ENCODE data around the gene PDCL3.

PDCL3 gene

GRCh38 chr2:100616841-100617390 lies 54.1 kb downstream of the PDCL3 start:
- CTCF ChIA-PET, result interaction anchor here (0.6 kb wide), 1 partner anchor 369 kb away, joined by 3 read pairs; no protein-coding TSS in a partner anchor

GRCh38 chr2:100619951-100620350 lies 57.2 kb downstream of the PDCL3 start:
- no peak for DNase-seq (ENCODE audit: extremely low spot score)
- POLR2A ChIA-PET, result no interaction called here
- TF ChIP-seq CTCF (IDR thresholded peaks at IDR 0.05; ENCODE audit: control extremely low read depth, extremely low read depth, low read depth, missing control alignments), result no peak
- CTCF ChIA-PET, result interaction anchor here (0.7 to 2.1 kb wide), 2 partner anchors 13 to 346 kb away, joined by 3 to 9 read pairs; no protein-coding TSS in a partner anchor

More at GRCh38 chr2:100616841-100617390, 54.1 kb downstream of the PDCL3 start:
- no peak for DNase-seq (ENCODE audit: extremely low spot score)
- no peak for TF ChIP-seq CTCF (IDR thresholded peaks at IDR 0.05; ENCODE audit: control extremely low read depth, extremely low read depth, low read depth, missing control alignments)
- POLR2A ChIA-PET, result no interaction called here

- ChIA-PET CTCF (no interaction called here), POLR2A (no interaction called here)
- no peak for DNase-seq (ENCODE audit: extremely low spot score)
- TF ChIP-seq CTCF (IDR thresholded peaks at IDR 0.05; ENCODE audit: control extremely low read depth, extremely low read depth, low read depth, missing control alignments), result no peak
Measured at GRCh38 chr2:100620481-100620880, 57.7 kb downstream of the PDCL3 start.

GRCh38 chr2:100621371-100621951 lies 58.7 kb downstream of the PDCL3 start:
- POLR2A ChIA-PET, result no interaction called here
- TF ChIP-seq CTCF (IDR thresholded peaks at IDR 0.05; ENCODE audit: control extremely low read depth, extremely low read depth, low read depth, missing control alignments), result no peak
- DNase-seq (ENCODE audit: extremely low spot score), result no peak
- CTCF ChIA-PET, result interaction anchor here (1.2 kb wide), 1 partner anchor 12 kb away, joined by 3 read pairs; no protein-coding TSS in a partner anchor

GRCh38 chr2:100623033-100623715 lies 60.4 kb downstream of the PDCL3 start:
- POLR2A ChIA-PET, result no interaction called here
- no peak for DNase-seq (ENCODE audit: extremely low spot score)
- CTCF ChIA-PET, result interaction anchor here (1.2 kb wide), 1 partner anchor 13 kb away, joined by 4 read pairs; no protein-coding TSS in a partner anchor
- TF ChIP-seq CTCF (IDR thresholded peaks at IDR 0.05; ENCODE audit: control extremely low read depth, extremely low read depth, low read depth, missing control alignments), result no peak

GRCh38 chr2:100623930-100624329 lies 61.1 kb downstream of the PDCL3 start:
- TF ChIP-seq CTCF (IDR thresholded peaks at IDR 0.05; ENCODE audit: control extremely low read depth, extremely low read depth, low read depth, missing control alignments), result no peak
- POLR2A ChIA-PET, result no interaction called here
- no peak for DNase-seq (ENCODE audit: extremely low spot score)
- CTCF ChIA-PET, result interaction anchor here (1.2 kb wide), 1 partner anchor 14 kb away, joined by 4 read pairs; no protein-coding TSS in a partner anchor
